ENCODE measurements around the gene DPPA3.
A peak's percentile ranks its signal among the peaks of the same experiment; 100 is the strongest.

DPPA3 gene

GRCh38 chr12:7712841-7713442, 1.7 kb downstream of the DPPA3 start:
- Histone ChIP-seq H3K27ac (ENCODE audit: low read depth, low read length) (no peak overlapping the region), H3K4me2 (ENCODE audit: low read length) (no peak overlapping the region), H3K27me3 (ENCODE audit: control insufficient read depth, low read length) (no peaks in the 10 kb centered on the region), H3K36me3 (ENCODE audit: control insufficient read depth, low read length) (no peaks in the 10 kb centered on the region), H3F3A (ENCODE audit: control insufficient read depth, insufficient read depth) (no peaks in the 10 kb centered on the region), H4K20me1 (ENCODE audit: control insufficient read depth, insufficient read depth, low read depth, low read length) (no peaks in the 10 kb centered on the region), H3K4me3 (ENCODE audit: low read length) (no peak overlapping the region), H3K9me2 (replicated peaks; ENCODE audit: control insufficient read depth, low read length) (no peaks in the 10 kb centered on the region), H3K4me1 (ENCODE audit: control insufficient read depth, low read length) (no peaks in the 10 kb centered on the region), H3K9me3 (ENCODE audit: control insufficient read depth, insufficient read depth, low read length) (no peaks in the 10 kb centered on the region), H3K79me2 (ENCODE audit: control insufficient read depth, low read length) (no peaks in the 10 kb centered on the region)
- TF ChIP-seq EZH2phosphoT487 (IDR thresholded peaks at IDR 0.05; ENCODE audit: borderline replicate concordance, low read length) (no peak), CTCF (IDR thresholded peaks at IDR 0.05; ENCODE audit: low read depth, low read length, poor library complexity, severe bottlenecking) (no peak)

- H3K9me3 ChIP-seq (ENCODE audit: control insufficient read depth, insufficient read depth, low read length) = no peaks in the 10 kb centered on the region
- H3K4me1 ChIP-seq (ENCODE audit: control insufficient read depth, low read length) = no peaks in the 10 kb centered on the region
- no peak overlapping the region for H3K4me2 ChIP-seq (ENCODE audit: low read length)
- no peaks in the 10 kb centered on the region for H4K20me1 ChIP-seq (ENCODE audit: control insufficient read depth, insufficient read depth, low read depth, low read length)
- no peaks in the 10 kb centered on the region for H3K9me2 ChIP-seq (replicated peaks; ENCODE audit: control insufficient read depth, low read length)
- no peak overlapping the region for H3K27ac ChIP-seq (ENCODE audit: low read depth, low read length)
- no peaks in the 10 kb centered on the region for H3K27me3 ChIP-seq (ENCODE audit: control insufficient read depth, low read length)
- no peaks in the 10 kb centered on the region for H3K79me2 ChIP-seq (ENCODE audit: control insufficient read depth, low read length)
- no peaks in the 10 kb centered on the region for H3K36me3 ChIP-seq (ENCODE audit: control insufficient read depth, low read length)
- no peak overlapping the region for H3K4me3 ChIP-seq (ENCODE audit: low read length)
- peak; percentile 23 for TF ChIP-seq CTCF (IDR thresholded peaks at IDR 0.05; ENCODE audit: low read depth, low read length, poor library complexity, severe bottlenecking)
- TF ChIP-seq EZH2phosphoT487 (IDR thresholded peaks at IDR 0.05; ENCODE audit: borderline replicate concordance, low read length) = no peak
- no peaks in the 10 kb centered on the region for H3F3A ChIP-seq (ENCODE audit: control insufficient read depth, insufficient read depth)
These were observed 5.1 kb downstream of the DPPA3 start for GRCh38 chr12:7716381-7716780.

GRCh38 chr12:7719946-7720730, 8.9 kb downstream of the DPPA3 start:
- no peak overlapping the region for H3K4me3 ChIP-seq (ENCODE audit: low read length)
- H3K4me2 ChIP-seq (ENCODE audit: low read length) = no peak overlapping the region
- no peaks in the 10 kb centered on the region for H3K9me2 ChIP-seq (replicated peaks; ENCODE audit: control insufficient read depth, low read length)
- TF ChIP-seq EZH2phosphoT487 (IDR thresholded peaks at IDR 0.05; ENCODE audit: borderline replicate concordance, low read length) (no peak), CTCF (IDR thresholded peaks at IDR 0.05; ENCODE audit: low read depth, low read length, poor library complexity, severe bottlenecking) (no peak)
- no peaks in the 10 kb centered on the region for H3K9me3 ChIP-seq (ENCODE audit: control insufficient read depth, insufficient read depth, low read length)
- H4K20me1 ChIP-seq (ENCODE audit: control insufficient read depth, insufficient read depth, low read depth, low read length) = no peaks in the 10 kb centered on the region
- no peaks in the 10 kb centered on the region for H3K36me3 ChIP-seq (ENCODE audit: control insufficient read depth, low read length)
- H3K4me1 ChIP-seq (ENCODE audit: control insufficient read depth, low read length) = no peaks in the 10 kb centered on the region
- no peaks in the 10 kb centered on the region for H3K27me3 ChIP-seq (ENCODE audit: control insufficient read depth, low read length)
- H3K27ac ChIP-seq (ENCODE audit: low read depth, low read length) = no peak overlapping the region
- no peaks in the 10 kb centered on the region for H3F3A ChIP-seq (ENCODE audit: control insufficient read depth, insufficient read depth)
- no peaks in the 10 kb centered on the region for H3K79me2 ChIP-seq (ENCODE audit: control insufficient read depth, low read length)
